ENCODE results near the gene TRIM24.

DNA sequence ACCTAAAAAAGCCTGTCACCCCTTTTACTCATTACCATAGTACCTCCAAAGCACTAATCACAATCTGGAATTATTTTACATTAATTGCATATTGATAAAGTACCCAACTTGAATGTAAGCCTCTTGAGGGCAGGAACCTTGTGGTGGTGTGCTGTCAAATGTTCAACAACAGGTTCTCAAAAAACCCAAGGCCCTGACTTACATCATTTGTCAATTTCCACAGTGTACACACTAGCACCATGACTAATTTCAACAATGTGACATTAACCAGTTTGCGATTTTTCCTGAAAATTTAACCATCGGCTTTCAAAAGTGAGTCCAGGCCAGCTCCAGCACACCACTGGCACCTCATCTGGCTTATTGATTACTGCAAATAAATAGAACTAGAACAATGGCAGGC, 153.6 kb downstream of the TRIM24 start:
- TF ChIP-seq, protein P1, sequence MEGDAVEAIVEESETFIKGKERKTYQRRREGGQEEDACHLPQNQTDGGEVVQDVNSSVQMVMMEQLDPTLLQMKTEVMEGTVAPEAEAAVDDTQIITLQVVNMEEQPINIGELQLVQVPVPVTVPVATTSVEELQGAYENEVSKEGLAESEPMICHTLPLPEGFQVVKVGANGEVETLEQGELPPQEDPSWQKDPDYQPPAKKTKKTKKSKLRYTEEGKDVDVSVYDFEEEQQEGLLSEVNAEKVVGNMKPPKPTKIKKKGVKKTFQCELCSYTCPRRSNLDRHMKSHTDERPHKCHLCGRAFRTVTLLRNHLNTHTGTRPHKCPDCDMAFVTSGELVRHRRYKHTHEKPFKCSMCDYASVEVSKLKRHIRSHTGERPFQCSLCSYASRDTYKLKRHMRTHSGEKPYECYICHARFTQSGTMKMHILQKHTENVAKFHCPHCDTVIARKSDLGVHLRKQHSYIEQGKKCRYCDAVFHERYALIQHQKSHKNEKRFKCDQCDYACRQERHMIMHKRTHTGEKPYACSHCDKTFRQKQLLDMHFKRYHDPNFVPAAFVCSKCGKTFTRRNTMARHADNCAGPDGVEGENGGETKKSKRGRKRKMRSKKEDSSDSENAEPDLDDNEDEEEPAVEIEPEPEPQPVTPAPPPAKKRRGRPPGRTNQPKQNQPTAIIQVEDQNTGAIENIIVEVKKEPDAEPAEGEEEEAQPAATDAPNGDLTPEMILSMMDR (IDR thresholded peaks at IDR 0.05; ENCODE audit: low read length): no peak
- TF ChIP-seq EZH2 (optimal IDR thresholded peaks at IDR 0.05; ENCODE audit: low read depth, low read length) (no peak), EZH2phosphoT487 (IDR thresholded peaks at IDR 0.05; ENCODE audit: low read length) (no peak)

Measured in MM.1S (cell line).